ENCODE measurements around the gene SLIT1. TPM values are rescaled to one million over a fixed set of nuclear protein-coding genes. Genes with fewer than 3 reads are reported as not detected.

SLIT1 gene
- total and polyA plus RNA-seq, 2 donors (not counting 1 experiment from before 2014, with no cell fraction given) = 0.15 to 0.49 TPM

DNA sequence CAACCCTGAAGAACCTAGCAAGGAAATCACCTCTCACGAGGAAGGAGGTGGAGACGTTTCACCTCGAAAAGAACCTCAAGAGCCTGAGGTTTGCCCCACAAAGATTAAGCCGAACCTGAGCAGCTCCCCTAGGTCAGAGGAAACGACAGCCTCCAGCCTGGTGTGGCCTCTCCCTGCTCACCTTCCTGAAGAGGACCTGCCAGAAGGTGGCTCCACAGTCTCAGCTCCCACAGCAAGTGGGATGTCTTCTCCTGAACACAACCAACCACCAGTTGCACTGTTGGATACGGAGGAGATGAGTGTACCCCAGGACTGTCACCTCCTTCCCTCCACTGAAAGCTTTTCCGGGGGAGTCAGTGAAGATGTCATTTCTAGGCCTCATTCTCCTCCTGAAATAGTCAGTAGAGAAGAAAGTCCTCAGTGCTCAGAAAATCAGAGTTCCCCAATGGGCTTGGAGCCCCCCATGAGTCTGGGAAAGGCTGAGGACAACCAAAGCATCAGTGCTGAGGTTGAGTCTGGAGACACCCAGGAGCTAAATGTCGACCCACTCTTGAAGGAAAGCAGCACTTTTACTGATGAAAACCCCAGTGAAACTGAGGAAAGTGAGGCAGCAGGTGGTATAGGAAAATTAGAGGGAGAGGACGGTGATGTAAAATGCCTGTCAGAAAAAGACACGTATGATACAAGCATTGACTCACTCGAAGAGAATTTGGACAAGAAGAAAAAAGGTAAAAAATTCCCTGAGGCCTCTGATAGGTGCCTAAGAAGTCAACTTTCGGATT, 203.4 kb downstream of the SLIT1 start:
- H3K27ac Mint-ChIP-seq = no peak overlapping the region
- peaks cover 20% of the 10 kb centered on the region for H3K4me1 Mint-ChIP-seq
- Histone ChIP-seq H4K20me1 (ENCODE audit: control insufficient read depth, insufficient read depth, low read length, poor library complexity, severe bottlenecking) (no peaks in the 10 kb centered on the region), H3K79me2 (ENCODE audit: control insufficient read depth, insufficient read depth, low read length) (peaks cover 6% of the 10 kb centered on the region), H2AFZ (ENCODE audit: insufficient read depth, low read depth, low read length, poor library complexity, severe bottlenecking) (no peak overlapping the region), H3K4me1 (ENCODE audit: control insufficient read depth in 2 of 2, insufficient read depth in 2 of 2, low read length in 2 of 2) (peaks cover 15 to 17% of the 10 kb centered on the region in 2 donors), H3K4me3 (ENCODE audit: control extremely low read depth in 1 of 5, extremely low read depth in 1 of 5, insufficient read depth in 1 of 5, low read depth in 2 of 5, low read length in 4 of 5) (no peak overlapping the region), H3K9me3 (ENCODE audit: control extremely low read depth in 1 of 3, control insufficient read depth in 2 of 3, insufficient read depth in 1 of 3, low read length in 2 of 3) (no peaks in the 10 kb centered on the region), H3K4me2 (replicated peaks; ENCODE audit: low read depth, low read length, poor library complexity, severe bottlenecking) (no peak overlapping the region), H3K27ac (ENCODE audit: low read length in 2 of 2) (no peak overlapping the region), H3K27me3 (replicated peaks in 1 of 4; ENCODE audit: control extremely low read depth in 1 of 4, control insufficient read depth in 3 of 4, insufficient read depth in 4 of 4, low read length in 3 of 4) (no peaks in the 10 kb centered on the region), H3K9ac (ENCODE audit: low read length) (no peak overlapping the region), H3K36me3 (replicated peaks in 1 of 2; ENCODE audit: control extremely low read depth in 1 of 2, control insufficient read depth in 1 of 2, extremely low read depth in 1 of 2, insufficient read depth in 2 of 2, low read length in 1 of 2) (peaks cover 11 to 21% of the 10 kb centered on the region in 2 experiments)
- no peaks in the 10 kb centered on the region for H3K9me3 Mint-ChIP-seq (ENCODE audit: insufficient read depth)
- CTCF ChIA-PET = no interaction called here
- ATAC-seq (ENCODE audit: low read depth) (no peak), DNase-seq (no peak)
- 96% methylated on average over 9 of the region's 12 CpGs for WGBS (ENCODE audit: insufficient coverage)
- no peaks in the 10 kb centered on the region for H3K27me3 Mint-ChIP-seq
- H3K4me3 Mint-ChIP-seq = no peak overlapping the region
- POLR2A ChIA-PET = no interaction called here
- intact Hi-C loops (cut with micrococcal nuclease) = no loop called here
- no peak for TF ChIP-seq EZH2 (IDR thresholded peaks at IDR 0.05; ENCODE audit: borderline replicate concordance, insufficient read depth, low read depth, low read length, poor library complexity, severe bottlenecking)
- TF ChIP-seq, protein P1, sequence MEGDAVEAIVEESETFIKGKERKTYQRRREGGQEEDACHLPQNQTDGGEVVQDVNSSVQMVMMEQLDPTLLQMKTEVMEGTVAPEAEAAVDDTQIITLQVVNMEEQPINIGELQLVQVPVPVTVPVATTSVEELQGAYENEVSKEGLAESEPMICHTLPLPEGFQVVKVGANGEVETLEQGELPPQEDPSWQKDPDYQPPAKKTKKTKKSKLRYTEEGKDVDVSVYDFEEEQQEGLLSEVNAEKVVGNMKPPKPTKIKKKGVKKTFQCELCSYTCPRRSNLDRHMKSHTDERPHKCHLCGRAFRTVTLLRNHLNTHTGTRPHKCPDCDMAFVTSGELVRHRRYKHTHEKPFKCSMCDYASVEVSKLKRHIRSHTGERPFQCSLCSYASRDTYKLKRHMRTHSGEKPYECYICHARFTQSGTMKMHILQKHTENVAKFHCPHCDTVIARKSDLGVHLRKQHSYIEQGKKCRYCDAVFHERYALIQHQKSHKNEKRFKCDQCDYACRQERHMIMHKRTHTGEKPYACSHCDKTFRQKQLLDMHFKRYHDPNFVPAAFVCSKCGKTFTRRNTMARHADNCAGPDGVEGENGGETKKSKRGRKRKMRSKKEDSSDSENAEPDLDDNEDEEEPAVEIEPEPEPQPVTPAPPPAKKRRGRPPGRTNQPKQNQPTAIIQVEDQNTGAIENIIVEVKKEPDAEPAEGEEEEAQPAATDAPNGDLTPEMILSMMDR (IDR thresholded peaks at IDR 0.05) = no peak

DNA sequence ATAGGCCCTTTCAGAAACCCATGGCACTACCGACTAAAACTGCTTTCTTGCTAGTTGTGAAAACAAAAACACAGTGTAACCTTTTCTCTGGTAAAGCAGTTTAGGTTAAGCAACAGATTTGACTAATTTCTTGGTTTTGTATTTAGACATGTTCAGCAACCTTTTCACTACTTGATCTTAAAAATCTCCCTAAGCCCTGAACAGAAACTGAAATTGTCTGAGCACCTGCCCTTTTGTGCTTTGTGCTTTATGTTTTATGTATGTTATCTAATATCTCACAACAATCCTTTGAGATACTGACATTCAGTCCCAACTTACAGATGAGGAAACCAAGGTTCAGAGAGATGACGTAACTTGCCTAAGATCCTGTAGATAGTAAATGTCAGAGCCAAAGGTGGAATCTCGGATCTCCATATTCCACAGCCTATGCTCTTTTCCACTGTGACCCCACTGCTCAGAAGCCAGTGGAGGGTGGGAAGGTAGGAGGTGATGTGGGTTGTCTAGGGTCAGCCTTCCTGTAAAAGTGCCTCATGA, 207.1 kb downstream of the SLIT1 start:
- Histone ChIP-seq H3K36me3 (replicated peaks in 1 of 2; ENCODE audit: control extremely low read depth in 1 of 2, control insufficient read depth in 1 of 2, extremely low read depth in 1 of 2, insufficient read depth in 2 of 2, low read length in 1 of 2) (peaks cover 11 to 21% of the 10 kb centered on the region in 2 experiments), H3K4me2 (replicated peaks; ENCODE audit: low read depth, low read length, poor library complexity, severe bottlenecking) (no peak overlapping the region), H2AFZ (ENCODE audit: insufficient read depth, low read depth, low read length, poor library complexity, severe bottlenecking) (no peak overlapping the region), H3K27ac (ENCODE audit: low read length in 2 of 2) (no peak overlapping the region), H3K4me1 (ENCODE audit: control insufficient read depth in 2 of 2, insufficient read depth in 2 of 2, low read length in 2 of 2) (peaks cover 13 to 17% of the 10 kb centered on the region in 2 donors), H3K79me2 (ENCODE audit: control insufficient read depth, insufficient read depth, low read length) (peaks cover 6% of the 10 kb centered on the region), H3K9me3 (ENCODE audit: control extremely low read depth in 1 of 3, control insufficient read depth in 2 of 3, insufficient read depth in 1 of 3, low read length in 2 of 3) (no peaks in the 10 kb centered on the region), H3K4me3 (ENCODE audit: control extremely low read depth in 1 of 5, extremely low read depth in 1 of 5, insufficient read depth in 1 of 5, low read depth in 2 of 5, low read length in 4 of 5) (no peak overlapping the region), H4K20me1 (ENCODE audit: control insufficient read depth, insufficient read depth, low read length, poor library complexity, severe bottlenecking) (no peaks in the 10 kb centered on the region), H3K9ac (ENCODE audit: low read length) (no peak overlapping the region), H3K27me3 (replicated peaks in 1 of 4; ENCODE audit: control extremely low read depth in 1 of 4, control insufficient read depth in 3 of 4, insufficient read depth in 4 of 4, low read length in 3 of 4) (no peaks in the 10 kb centered on the region)
- H3K4me1 Mint-ChIP-seq = peaks cover 18% of the 10 kb centered on the region
- no peaks in the 10 kb centered on the region for H3K27me3 Mint-ChIP-seq
- DNase-seq (no peak), ATAC-seq (ENCODE audit: low read depth) (no peak)
- ChIA-PET POLR2A (no interaction called here), CTCF (no interaction called here)
- intact Hi-C loops (cut with micrococcal nuclease) = no loop called here
- no CpG with 5 or more reads among the region's 3 CpGs for WGBS (ENCODE audit: insufficient coverage)
- H3K4me3 Mint-ChIP-seq = no peak overlapping the region
- TF ChIP-seq, protein P1 (IDR thresholded peaks at IDR 0.05) = no peak
- TF ChIP-seq EZH2 (IDR thresholded peaks at IDR 0.05; ENCODE audit: borderline replicate concordance, insufficient read depth, low read depth, low read length, poor library complexity, severe bottlenecking) = no peak
- no peak overlapping the region for H3K27ac Mint-ChIP-seq
- no peaks in the 10 kb centered on the region for H3K9me3 Mint-ChIP-seq (ENCODE audit: insufficient read depth)
